ENCODE results near the gene MAST4.

The MAST4 gene

DNA sequence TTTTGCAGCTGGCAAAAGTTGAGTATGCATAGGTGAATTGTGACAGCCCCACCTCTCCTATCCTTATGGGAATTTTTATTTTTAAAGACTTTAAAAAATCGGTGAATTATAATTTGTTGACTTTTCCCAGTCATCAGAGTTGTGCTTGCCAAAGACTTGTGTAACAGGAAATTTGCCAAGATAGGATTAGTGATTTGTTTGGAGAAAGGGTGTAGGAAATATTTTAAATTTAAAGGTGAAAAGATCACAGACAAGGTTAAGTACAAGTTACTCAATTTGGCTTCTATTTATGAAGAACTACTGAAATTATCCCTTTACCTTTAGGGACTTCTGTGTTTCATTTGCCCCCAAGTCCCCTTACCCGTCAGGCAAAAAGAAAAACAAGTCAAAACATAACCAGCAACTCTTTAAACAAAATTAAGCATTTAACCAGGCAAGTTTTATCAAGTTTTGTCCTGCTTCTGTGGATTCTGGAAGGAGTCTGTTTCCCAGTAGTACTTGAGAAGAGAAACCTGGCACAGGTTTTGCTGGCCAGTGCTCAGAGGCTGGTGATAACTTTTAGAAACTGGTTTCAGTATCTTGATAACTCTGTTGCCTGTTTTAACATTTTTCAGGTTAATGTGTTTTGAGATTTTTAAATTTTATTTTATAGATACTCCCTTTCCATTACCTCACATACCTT, 285.4 kb downstream of the MAST4 start:
- DNase-seq: no peak

DNA sequence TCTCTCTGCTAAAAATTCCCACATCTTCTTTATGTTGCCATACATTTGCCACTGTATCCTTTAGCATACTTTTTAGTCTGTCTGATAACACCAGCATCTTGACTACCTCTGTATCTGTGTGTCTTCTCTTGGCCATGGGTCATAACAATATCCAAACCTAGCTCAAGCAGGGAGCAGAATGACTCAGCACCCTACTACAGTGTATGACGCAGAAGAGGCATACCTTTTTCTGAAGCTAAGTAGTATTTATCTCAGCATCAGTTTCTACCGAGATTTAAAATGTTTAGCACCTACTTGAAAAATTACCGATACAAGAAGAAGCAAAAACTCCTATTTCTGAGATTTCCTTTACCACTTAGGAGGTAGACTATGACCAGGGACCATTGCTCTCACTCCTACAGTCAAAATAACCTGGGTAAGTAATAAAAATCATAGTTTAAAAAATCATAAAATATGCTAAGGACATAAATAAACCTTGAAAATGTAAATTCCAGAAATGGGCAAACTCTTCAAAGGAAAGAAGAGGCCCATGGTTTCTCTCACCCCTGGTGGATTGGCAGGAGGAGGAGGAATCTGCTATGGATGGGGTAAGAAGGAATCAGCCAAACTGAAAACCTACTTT, 286.5 kb downstream of the MAST4 start:
- DNase-seq: no peak

DNA sequence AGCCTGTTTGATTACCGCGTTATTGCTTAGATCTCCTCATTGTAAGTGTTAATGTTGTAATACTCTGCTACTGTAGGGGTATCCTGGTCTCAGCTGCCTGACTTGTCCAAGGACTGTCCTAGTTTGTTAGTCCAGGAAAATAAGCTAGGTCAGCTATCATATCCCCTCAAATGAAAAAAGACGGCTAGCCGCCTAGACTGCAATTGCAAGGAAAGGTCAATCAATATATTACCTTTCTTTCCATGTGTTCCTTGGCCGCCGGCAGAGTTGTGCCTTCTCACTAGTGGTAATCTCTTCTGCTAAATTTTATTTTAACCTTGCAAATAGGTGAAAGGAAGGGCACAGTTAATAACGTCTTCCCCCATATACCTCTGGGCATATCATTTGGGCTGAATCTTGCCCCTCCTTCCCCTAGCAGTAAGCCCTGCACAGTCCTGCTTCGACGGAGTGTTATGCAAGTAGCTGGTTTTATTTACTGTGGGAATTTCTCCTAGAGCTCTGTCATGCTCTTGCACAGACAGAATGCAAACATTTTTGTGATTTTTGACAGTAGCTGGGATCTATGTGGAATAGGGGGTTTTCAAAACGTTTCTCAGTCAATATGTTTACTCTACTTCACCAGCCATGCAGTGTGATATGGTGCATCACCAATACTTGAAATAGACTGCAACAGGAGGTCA, 288.5 kb downstream of the MAST4 start:
- DNase-seq: no peak

DNA sequence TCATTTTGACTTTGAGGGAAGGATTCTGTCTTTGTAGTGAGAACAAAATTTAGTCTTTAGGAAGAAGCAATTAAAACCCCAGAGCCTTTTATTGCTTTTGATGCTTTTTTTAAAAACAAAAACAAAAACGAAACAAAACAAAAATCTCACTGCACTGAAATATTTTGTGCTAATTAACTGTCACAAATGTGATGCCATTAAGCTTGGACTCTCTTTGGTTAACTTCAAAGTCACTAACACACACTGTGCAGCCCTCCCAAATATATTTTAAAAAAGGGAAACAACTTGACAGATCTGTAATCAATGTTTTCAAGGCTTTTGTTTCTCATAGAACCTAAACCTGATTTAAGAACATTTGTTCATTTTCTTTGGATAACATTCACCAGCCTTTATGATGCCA, 290.7 kb downstream of the MAST4 start:
- no peak for DNase-seq

DNA sequence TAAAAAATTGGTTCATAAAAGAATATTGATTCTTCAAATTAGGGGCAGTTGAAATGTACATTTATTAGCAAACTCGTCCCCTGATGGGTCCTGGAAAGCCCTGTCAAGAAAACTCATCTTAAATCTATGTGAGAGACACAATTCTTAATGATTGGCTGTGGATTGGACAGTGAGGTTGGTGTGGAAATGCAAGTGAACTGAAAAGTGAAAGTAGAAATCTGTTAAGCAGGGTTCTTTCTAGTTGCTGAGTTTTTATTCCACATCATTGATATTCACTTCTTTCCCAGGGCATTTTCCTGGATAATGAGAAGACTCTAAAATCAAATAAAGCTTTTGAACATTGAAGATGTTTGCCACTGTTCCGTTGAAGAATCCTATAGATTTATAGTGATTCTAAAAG, 292.4 kb downstream of the MAST4 start:
- no peak for DNase-seq

DNA sequence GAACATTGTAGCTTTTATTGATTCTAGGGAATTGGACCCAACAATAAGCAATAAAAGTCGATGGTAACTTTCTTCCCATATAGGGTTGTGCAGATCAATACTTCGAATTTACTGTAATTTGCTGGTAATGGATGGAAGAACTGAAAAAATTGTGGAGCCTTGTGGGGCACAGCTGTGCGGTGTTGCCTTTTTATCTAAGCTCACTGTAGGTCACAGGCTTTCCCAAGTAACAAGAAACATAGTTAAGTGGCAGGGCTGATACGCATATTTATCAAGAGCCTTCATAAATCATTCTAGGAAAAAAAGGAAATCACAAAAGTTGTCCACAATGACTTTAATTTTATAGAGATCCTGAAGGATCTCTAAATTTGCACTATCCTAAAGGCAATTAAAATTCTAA, 292.9 kb downstream of the MAST4 start:
- DNase-seq: no peak

DNA sequence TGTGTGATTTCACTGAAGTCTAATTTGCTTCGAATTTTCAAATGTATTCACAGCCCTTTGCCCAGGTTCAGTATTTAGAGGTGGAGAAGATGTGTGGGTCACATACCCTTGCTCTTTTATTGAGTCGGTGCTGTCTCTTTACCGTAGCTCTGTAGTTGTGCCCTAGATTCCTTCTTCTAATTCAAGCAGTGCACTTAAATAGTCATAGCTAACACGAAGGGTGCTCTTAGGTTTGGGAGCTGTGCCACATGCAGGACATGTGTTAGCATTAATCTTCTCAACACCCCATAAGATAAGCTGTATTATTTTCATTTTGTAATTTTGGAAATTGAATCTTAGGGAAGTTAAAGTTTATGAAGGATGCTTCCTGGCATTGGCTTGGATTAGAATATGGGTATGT, 293.3 kb downstream of the MAST4 start:
- DNase-seq: no peak

DNA sequence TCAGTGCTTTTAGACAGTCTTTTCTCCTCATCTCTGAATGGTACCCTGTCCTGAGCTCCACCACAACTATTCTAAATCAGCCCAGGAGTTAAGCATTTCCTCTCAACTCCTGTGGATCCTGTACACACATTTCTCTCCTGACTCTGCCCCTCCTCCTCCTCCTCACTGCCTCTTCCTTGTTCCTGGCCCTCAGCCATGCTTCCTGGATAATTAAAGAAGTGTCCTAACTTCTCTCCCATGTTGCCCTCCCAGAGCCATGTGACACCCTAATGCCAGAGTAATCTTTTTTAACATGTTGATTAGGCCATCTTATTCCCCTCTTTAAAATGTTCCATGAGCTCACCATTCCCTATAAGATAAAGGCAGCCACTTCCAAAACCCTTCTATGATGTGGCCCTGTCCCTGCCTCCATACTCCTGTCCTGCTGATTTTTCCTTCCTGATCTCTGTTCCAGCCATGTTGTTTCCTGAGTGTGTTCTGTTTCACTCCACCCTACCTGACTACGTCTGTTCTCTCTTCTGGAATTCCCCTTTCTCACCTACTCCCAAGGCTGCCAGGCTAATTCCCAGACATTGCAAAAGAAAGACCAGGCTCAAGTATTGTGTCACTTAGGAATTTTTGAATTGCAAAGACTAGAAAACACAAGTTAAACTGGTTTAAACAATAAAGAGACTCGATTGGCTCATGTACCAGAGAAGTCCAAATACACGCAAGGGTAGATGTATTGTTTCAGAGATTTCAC, 295.2 kb downstream of the MAST4 start:
- no peak for DNase-seq

DNA sequence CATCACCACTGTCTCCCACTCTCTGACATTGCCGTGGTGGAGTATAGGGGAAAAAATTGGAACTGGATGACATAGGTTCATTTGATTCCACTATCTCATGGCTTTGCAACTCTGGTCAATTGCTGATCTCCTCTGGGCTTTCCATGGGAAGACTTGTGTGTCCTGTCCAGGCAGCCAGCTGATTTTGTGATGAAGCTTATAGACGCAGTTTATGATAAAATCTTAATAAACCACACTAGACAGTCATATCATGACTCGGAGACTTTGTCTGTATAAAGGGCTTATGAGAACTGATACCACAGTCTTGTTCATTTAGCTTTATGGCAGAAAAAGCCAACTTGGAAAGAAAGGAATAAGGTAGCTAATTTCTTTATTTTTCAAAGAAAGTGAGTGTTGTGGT, 296.5 kb downstream of the MAST4 start:
- no peak for DNase-seq

DNA sequence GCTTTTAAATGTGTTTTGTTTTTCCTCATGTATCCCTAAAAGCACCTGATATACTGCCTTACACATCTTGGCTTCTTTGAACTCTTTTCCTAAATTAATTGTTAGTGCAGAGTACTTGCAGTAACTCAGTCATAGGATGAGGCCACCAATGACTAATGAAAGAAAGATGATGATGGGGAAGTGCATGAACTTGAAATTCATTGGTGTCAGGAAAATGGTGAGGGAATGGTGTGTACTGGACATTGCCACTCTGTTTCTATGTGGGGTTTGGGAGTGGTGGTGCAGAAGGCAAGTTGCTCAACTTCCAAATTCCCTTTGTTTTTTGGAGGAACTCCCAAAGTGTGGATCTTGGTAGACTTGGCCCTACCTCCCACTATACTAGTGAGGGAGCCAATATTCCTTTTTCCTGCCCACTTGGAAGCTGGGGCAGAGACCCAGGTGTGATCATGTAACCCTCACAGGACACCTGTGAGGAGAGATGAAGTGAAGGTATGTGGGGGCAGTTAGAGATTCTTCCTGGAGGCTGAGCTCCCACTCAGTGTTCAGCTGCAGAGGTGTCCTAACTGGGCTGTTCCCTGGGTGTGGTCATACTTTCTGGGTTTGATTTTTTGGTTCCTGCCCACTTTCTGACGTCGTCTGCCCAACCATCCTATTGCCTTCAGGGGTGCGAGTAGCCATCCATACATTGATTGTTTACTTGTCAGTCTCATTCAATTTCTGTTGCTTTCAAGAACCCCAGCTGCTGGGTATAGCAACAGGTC, 298.5 kb downstream of the MAST4 start:
- no peak for DNase-seq

DNA sequence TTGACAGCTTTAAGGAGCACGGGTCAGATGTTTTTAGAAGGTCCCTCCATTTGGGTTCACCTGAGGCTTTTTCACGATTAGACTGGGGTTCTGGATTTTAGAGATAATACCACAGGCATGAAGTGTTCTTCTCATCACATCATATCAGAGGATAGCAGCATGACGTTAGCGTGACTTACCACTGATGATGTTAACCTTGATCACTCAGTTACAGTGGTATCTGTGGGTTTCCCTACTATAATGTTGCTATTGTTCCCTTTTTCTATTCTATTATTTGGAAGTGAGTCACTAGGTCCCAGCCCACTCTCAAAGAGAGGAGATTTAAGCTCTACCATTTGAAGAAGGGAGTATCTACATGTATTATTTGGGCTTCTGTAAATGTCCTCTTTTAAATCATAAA, 300.0 kb downstream of the MAST4 start:
- no peak for DNase-seq

DNA sequence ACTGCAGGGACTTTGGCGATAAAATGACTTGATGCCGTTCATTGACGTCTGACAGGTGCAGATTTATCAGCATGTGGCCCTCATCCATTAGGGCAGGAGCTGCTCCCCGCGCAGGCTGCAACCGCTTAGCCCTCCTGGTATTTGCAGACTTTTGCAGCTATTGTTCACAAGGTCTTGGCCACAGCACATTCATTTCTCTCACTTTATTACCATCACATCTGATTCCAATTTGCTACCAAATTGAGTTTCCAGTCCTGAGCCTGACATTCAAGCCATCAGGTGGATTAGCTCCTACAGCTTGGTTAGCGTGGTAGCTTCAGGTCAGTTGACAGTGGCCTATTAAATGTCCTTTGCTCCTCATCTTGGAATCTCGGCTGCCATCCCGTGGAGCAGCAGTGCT, 301.2 kb downstream of the MAST4 start:
- no peak for DNase-seq

DNA sequence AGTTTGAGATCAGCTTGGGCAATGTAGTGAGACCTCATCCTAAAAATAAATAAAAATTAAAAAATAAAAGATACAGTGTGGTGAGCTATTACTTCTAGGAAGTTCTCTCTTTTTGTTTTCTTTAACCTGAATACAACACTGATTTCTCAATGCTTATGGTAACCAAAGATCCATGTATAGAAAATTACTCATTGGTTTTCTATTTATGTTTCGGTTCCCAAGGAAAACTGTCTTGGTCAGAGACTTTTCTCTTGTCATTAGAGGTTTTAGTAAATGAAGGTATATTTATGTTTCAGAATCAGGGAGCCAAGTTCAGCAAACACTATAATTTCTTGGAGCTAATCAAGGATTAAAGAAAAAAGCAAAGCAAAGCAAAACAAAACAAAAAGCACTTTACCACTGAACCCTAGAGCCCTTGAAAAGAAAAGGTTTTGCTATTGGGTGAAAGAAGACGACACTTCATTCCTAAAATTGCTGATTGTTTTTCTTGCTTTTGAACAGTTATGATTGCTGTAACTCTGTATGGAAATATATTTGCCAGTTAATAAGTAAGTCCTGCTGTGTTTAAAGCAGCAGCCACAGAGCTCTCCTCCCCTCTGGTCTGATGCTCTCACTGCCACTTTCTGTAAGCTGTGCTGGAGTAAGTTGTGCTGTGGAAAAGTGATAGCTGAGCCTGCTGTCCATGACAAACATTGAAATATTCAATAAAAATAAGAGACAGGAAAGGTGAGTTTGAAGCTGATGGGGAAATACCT, 302.2 kb downstream of the MAST4 start:
- DNase-seq: no peak

DNA sequence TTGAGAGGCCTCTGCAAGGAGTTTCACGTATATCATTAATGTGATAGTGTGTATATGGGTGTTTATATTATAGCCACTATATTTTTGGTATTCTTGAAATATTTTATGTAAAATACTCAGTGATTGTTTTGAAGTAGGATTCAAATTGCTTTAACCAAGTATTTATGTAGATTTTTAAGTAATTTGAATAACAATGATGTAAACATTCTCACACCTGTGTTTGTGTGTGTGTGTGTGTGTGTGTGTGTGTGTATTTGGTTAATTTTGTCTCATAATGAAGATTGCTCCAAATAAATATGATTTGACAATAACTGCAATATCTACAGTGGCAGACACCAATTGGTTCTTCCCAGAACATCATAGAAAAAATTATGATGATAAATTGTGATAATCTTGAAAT, 307.0 kb downstream of the MAST4 start:
- no peak for DNase-seq

DNA sequence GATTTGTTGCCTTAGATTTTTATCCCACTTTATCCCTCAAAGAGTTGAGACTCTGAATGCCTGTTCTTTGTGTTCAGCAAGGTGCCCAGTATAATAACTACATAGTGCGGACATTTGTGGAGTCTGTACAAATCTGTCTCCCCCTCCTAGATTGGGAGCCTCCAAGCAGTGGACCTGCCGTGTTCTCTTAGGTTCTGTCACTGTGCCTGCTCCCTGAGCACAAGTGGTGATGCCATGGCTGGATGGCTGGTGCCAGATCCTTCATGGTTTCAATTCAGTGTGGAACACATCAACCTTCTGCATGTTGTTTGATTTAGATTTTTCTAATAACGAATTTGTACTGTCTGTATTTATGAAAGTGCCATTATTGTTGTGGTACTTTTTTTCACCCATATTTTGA, 307.5 kb downstream of the MAST4 start:
- no peak for DNase-seq

DNA sequence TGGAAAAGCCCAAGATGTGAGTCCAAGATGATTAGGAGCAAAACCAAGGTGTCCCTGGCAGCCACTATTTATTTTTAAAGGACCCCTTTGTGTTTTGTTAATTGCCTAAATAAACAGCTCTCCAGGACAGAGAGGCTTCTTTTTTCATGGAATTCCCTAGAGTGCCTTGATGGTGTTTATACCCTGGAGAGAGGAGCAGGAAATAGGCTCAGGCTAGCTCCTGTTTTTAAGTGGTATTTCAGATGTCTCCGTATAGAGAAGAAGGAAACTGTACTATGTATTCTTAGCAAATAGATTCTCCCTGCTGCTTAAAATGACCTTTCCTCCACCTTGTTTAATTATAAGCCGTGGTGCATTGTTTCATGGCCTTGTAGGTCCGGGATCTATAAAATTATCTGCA, 308.0 kb downstream of the MAST4 start:
- DNase-seq: no peak

DNA sequence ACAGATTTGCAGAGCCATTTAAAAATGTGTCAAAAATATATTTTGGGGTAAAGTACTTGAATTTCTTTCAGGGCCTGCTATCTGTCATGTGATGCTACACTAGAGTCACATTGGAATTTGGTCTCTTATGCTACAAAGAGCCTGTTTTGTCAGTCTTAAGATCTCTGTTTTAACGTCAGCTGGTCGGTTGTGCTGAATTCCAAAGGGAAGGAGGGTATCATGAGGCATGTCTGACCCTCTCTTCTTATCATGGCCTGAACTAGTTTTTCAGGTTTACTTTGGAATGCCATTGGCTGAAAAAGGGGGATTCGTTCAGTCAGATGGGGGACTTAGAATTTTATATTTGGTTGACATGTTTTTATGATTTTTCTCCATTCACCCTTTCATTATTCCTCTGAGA, 309.8 kb downstream of the MAST4 start:
- DNase-seq: no peak

DNA sequence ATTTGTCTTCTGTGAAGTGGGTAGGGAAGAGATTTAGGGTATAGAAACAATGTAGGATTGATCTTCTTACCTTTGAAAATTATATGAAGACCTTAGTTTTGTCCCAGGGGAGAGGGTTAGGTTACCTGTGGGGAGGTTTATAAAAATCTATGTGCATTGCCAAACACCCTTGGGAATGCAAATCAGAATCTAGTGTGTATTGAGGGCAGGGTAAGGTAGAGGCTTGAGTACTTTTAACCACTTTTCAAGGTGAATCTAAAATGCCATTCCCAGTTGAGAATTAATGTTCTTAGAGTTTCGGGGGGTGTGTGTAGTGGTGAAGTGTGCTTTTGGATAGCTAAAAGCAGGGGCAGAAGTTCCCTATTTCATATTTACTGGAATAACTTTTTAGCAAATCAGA, 312.0 kb downstream of the MAST4 start:
- DNase-seq: no peak

DNA sequence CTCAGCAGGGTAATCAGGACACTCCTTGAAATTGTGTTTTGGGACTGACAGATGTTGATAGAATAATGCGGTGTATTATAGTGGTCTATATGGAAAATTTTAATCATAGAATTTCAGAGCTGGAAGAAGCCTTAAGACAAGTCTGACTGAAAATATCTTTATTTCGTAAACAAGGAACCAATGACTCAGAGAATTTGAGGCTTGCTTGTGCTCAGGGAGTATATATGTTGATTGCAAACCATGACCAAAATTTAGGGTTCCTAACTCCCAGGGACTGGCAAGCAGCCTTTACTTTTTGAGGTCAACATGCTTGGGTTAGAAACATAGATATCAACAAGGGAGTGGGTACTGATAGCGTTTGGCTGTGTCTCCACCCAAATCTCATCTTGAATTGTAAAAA, 313.2 kb downstream of the MAST4 start:
- DNase-seq: no peak

DNA sequence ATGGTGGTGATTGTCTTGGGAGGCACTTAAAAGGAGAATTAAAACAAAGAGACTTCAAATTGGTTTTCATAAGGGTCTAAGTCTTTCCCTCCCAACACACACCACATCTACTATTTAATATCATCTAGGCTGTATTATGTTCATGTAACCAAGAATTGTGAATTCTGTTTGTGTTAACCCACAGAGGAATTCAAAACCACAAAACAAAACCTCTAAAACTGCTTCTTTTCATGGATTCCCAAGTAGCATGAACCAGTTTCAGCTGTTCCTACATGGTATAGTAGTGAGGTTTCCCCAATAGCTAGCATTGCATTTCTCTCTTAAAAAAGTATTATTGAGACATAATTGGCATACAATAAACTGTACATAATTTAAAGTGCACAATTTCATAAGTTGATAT, 316.6 kb downstream of the MAST4 start:
- no peak for DNase-seq

DNA sequence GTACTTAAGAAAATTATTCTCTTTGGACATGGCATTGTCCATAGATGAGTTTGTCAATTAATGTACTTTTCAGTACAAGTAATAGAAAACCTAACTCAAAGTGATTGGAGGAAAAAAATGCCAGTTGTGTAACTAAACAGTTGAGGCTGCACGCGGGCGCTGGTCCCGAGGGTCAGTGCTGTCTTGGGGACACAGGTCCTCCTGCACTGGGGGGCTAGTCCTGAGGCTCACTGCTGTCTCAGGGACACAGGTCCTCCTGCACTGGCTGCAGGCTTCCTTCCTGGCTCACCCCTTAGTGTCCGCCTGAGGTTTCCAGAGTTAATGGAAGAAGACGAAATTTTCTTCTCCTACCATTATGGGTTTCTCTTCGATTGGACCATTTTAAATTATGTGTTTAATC, 319.3 kb downstream of the MAST4 start:
- no peak for DNase-seq

DNA sequence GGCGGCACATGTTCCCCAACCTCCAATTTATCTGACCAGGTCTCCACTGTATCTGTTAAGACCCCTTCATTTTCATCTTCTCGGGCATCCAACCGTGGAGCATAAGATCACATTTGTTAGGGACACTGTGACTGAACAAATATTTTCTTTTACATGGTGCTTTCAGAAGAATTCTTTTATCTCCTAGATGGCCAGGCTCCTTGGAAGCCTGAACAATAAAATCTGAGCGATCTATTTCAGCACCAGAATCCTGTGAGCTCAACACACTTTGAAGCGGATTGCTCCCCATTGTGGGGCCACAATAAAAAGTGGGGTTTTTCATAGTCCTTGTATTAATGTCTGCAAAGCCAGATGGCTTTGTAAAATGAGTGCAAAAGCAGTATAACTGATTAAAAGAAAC, 326.7 kb downstream of the MAST4 start:
- DNase-seq: no peak
